SU-DHL-6 (cell line): ENCODE data around the gene TLR2.

Experiments
- H2AFZ ChIP-seq: fragments of 200-600 bp; sonication (generic); 2 replicates; pipeline ENCODE4 v1.6.1; 2014; ENCODE audit warnings: low read depth, mild to moderate bottlenecking, moderate library complexity, mixed read lengths, antibody characterized with exemption, low read length; ENCODE audit not compliant: severe bottlenecking
- H3F3A ChIP-seq: fragments of 200-600 bp; shearing (Covaris generic); 2 replicates; pipeline ENCODE4 v1.6.0; 2016; ENCODE audit warnings: antibody characterized with exemption, mild to moderate bottlenecking; ENCODE audit not compliant: insufficient read depth
- H3K27ac ChIP-seq: fragments of 200-600 bp; sonication (generic); 2 replicates; pipeline ENCODE4 v1.5.1; 2016; ENCODE audit warnings: low read depth, mild to moderate bottlenecking, low read length, moderate library complexity, mixed read lengths
- H3K27me3 ChIP-seq: fragments of 200-600 bp; sonication (generic), shearing (Covaris generic); 2 replicates; pipeline ENCODE4 v1.6.0; 2014; ENCODE audit warnings: mild to moderate bottlenecking, low read length
- H3K36me3 ChIP-seq: fragments of 200-600 bp; sonication (generic); 2 replicates; pipeline ENCODE4 v1.6.1; 2014; ENCODE audit warnings: mild to moderate bottlenecking, low read length, mixed read lengths
- H3K4me2 ChIP-seq: fragments of 300-600, 200-600 bp; shearing (Covaris generic), sonication (generic); 2 replicates; pipeline ENCODE4 v1.6.0; 2014; ENCODE audit warnings: low read length, low read depth, mild to moderate bottlenecking; ENCODE audit not compliant: poor library complexity, severe bottlenecking
- H3K4me3 ChIP-seq: fragments of 200-600 bp; sonication (generic); 2 replicates; pipeline ENCODE4 v1.5.1; 2014; ENCODE audit warnings: antibody characterized with exemption, low read length, mild to moderate bottlenecking, mixed read lengths; ENCODE audit not compliant: insufficient read depth, poor library complexity, severe bottlenecking
- H3K79me2 ChIP-seq: fragments of 200-600 bp; sonication (generic); 2 replicates; pipeline ENCODE4 v1.6.1; 2014; ENCODE audit warnings: mild to moderate bottlenecking, low read length, moderate library complexity; ENCODE audit not compliant: insufficient read depth
- H3K9ac ChIP-seq: fragments of 200-600 bp; sonication (generic); 2 replicates; pipeline ENCODE4 v1.7.0; 2014; ENCODE audit warnings: mild to moderate bottlenecking, low read length
- H3K9me2 ChIP-seq: fragments of 200-600 bp; sonication (generic); replicated peaks from 2 replicates; pipeline ENCODE4 v1.6.1; 2014; ENCODE audit warnings: low read length; ENCODE audit not compliant: insufficient read depth
- H3K9me3 ChIP-seq: fragments of 200-600 bp; sonication (generic); 2 replicates; pipeline ENCODE4 v1.6.1; 2014; ENCODE audit warnings: low read length, mixed read lengths; ENCODE audit not compliant: insufficient read depth
- H4K20me1 ChIP-seq: fragments of 200-600 bp; sonication (generic); 2 replicates; pipeline ENCODE4 v1.6.1; 2014; ENCODE audit warnings: low read depth, mild to moderate bottlenecking, antibody characterized with exemption, low read length, moderate library complexity, mixed read lengths
- CTCF ChIP-seq: fragments of 200-600 bp; sonication (generic); IDR thresholded peaks from one replicate; pipeline ENCODE4 v1.5.1; 2017; ENCODE audit warnings: antibody characterized with exemption, mild to moderate bottlenecking, low read length, moderate library complexity; ENCODE audit not compliant: insufficient read depth, poor library complexity, severe bottlenecking
- EZH2phosphoT487 ChIP-seq: fragments of 200-600 bp; sonication (generic), shearing (Covaris generic); conservative IDR thresholded peaks from 2 replicates; pipeline ENCODE4 v1.6.1; 2018; ENCODE audit warnings: mild to moderate bottlenecking, antibody characterized with exemption, low read length, moderate library complexity, mixed read lengths

The TLR2 gene

GRCh38 chr4:153645183-153645582, 38.9 kb upstream of the TLR2 start:
- Histone ChIP-seq H3K4me2 (no peak overlapping the region), H3K79me2 (no peaks in the 10 kb centered on the region), H3K36me3 (no peaks in the 10 kb centered on the region), H3F3A (peaks cover 23% of the 10 kb centered on the region), H4K20me1 (no peaks in the 10 kb centered on the region), H3K27me3 (no peaks in the 10 kb centered on the region), H2AFZ (no peak overlapping the region), H3K9me3 (no peaks in the 10 kb centered on the region), H3K9ac (no peak overlapping the region), H3K4me3 (no peak overlapping the region), H3K27ac (no peak overlapping the region), H3K9me2 (no peaks in the 10 kb centered on the region)
- TF ChIP-seq EZH2phosphoT487: no peak
- peak; percentile 53 for TF ChIP-seq CTCF

- Histone ChIP-seq H4K20me1 (no peaks in the 10 kb centered on the region), H3K9ac (no peak overlapping the region), H3K36me3 (no peaks in the 10 kb centered on the region), H2AFZ (no peak overlapping the region), H3K9me2 (no peaks in the 10 kb centered on the region), H3K4me3 (no peak overlapping the region), H3K79me2 (no peaks in the 10 kb centered on the region), H3K27ac (no peak overlapping the region), H3K27me3 (no peaks in the 10 kb centered on the region), H3K9me3 (no peaks in the 10 kb centered on the region), H3K4me2 (no peak overlapping the region), H3F3A (peaks cover 14% of the 10 kb centered on the region; the same call in 1 of the 2 replicates)
- TF ChIP-seq CTCF: no peak
- no peak for TF ChIP-seq EZH2phosphoT487
Observed at GRCh38 chr4:153646261-153646660, 37.8 kb upstream of the TLR2 start.

GRCh38 chr4:153646978-153647377, 37.1 kb upstream of the TLR2 start:
- no peak overlapping the region for H3K27ac ChIP-seq
- H3K79me2 ChIP-seq: no peaks in the 10 kb centered on the region
- no peak overlapping the region for H3K4me3 ChIP-seq
- no peak overlapping the region for H2AFZ ChIP-seq
- H3K36me3 ChIP-seq: no peaks in the 10 kb centered on the region
- no peak overlapping the region for H3K9ac ChIP-seq
- H3K9me3 ChIP-seq: no peaks in the 10 kb centered on the region
- TF ChIP-seq EZH2phosphoT487 (no peak), CTCF (no peak)
- no peaks in the 10 kb centered on the region for H4K20me1 ChIP-seq
- H3K9me2 ChIP-seq: no peaks in the 10 kb centered on the region
- peaks cover 8% of the 10 kb centered on the region; the same call in 1 of the 2 replicates for H3F3A ChIP-seq
- H3K4me2 ChIP-seq: no peak overlapping the region
- H3K27me3 ChIP-seq: no peaks in the 10 kb centered on the region
